Endothelial cell of umbilical vein (primary cell): Measurements from ENCODE around the gene TOP2A. TPM values are rescaled to one million over a fixed set of nuclear protein-coding genes. Genes with fewer than 3 reads are reported as not detected.

Experiments used
- BruUV-seq: library from RNA; stranded (reverse); fragments of 400-500 nt; replicated peaks from 2 replicates; lab custom pipeline; 2021; lab: Mats Ljungman, UMichigan
- CTCF ChIA-PET: fragments of 300-600, 350-600 bp; sonication (Branson Sonifier 250); formaldehyde crosslinking; loops from one replicate; lab custom pipeline; 2021; ENCODE audit warnings: antibody characterized with exemption, inconsistent platforms; lab: Charles Lee
- POLR2A ChIA-PET: fragments of 300-600, 350-600 bp; sonication (Branson Sonifier 250); formaldehyde crosslinking; loops from one replicate; lab custom pipeline; 2021; ENCODE audit warnings: antibody characterized with exemption, inconsistent platforms; lab: Charles Lee
- DNase-seq: peaks from one replicate; pipeline ENCODE4 v3.0.0-alpha.2; 2011; ENCODE audit warnings: low read depth, low spot score
- FAIRE-seq: peaks from 2 replicates; lab custom pipeline; 2011; peaks lifted over from hg19 to GRCh38; lab: Jason Lieb, UNC
- H2AFZ ChIP-seq: 2 replicates; pipeline ENCODE4 v1.6.0; 2012; ENCODE audit warnings: low read depth, low read length, control low read depth, inconsistent platforms
- H3K27ac ChIP-seq: 2 replicates; pipeline ENCODE4 v1.5.1; 2011; ENCODE audit warnings: low read depth, mild to moderate bottlenecking, control low read depth, low read length, moderate library complexity; ENCODE audit not compliant: insufficient read depth
- H3K27me3 ChIP-seq, 2 experiments: 2 replicates each; pipeline versions ENCODE4 v1.6.0 to v1.6.1; 2011; ENCODE audit warnings: low read length in 2 of 2, mixed read lengths in 1 of 2; ENCODE audit not compliant: control insufficient read depth in 2 of 2, insufficient read depth in 2 of 2
- H3K36me3 ChIP-seq, 2 experiments: 2 replicates in 1 of 2; 3 replicates in 1 of 2; pipeline ENCODE4 v1.5.1; 2011; ENCODE audit warnings: low read length in 2 of 2, mild to moderate bottlenecking in 1 of 2, moderate library complexity in 1 of 2; ENCODE audit not compliant: control insufficient read depth in 2 of 2, insufficient read depth in 2 of 2; ENCODE audit errors: extremely low read depth in 1 of 2
- H3K4me1 ChIP-seq: 3 replicates; pipeline ENCODE4 v1.5.1; 2011; ENCODE audit warnings: mild to moderate bottlenecking, low read length; ENCODE audit not compliant: control insufficient read depth, insufficient read depth; ENCODE audit errors: extremely low read depth
- H3K4me2 ChIP-seq: 2 replicates; pipeline ENCODE4 v1.6.1; 2011; ENCODE audit warnings: low read length, control low read depth, mixed read lengths; ENCODE audit not compliant: insufficient read depth
- H3K4me3 ChIP-seq, 3 experiments: fragments of 200-600 bp in 1 of 3; sonication (generic), shearing (Covaris generic) in 1 of 3; replicated peaks in 1 of 3; 2 replicates each; pipeline ENCODE4 v1.5.1; 2011 to 2016; ENCODE audit warnings: control low read depth in 3 of 3, low read length in 3 of 3, mild to moderate bottlenecking in 2 of 3, inconsistent platforms in 1 of 3, low read depth in 1 of 3, moderate library complexity in 1 of 3; ENCODE audit not compliant: insufficient read depth in 1 of 3
- H3K79me2 ChIP-seq: 2 replicates; pipeline ENCODE4 v1.6.0; 2012; ENCODE audit warnings: low read length, inconsistent platforms; ENCODE audit not compliant: control insufficient read depth, insufficient read depth
- H3K9ac ChIP-seq: replicated peaks from 2 replicates; pipeline ENCODE3; 2011; ENCODE audit warnings: low read length, control low read depth; ENCODE audit not compliant: insufficient read depth; ENCODE audit errors: extremely low read depth
- H3K9me1 ChIP-seq: replicated peaks from 3 replicates; pipeline ENCODE4 v1.6.0; 2011; ENCODE audit warnings: mild to moderate bottlenecking, low read length; ENCODE audit not compliant: control insufficient read depth, insufficient read depth; ENCODE audit errors: extremely low read depth
- H3K9me3 ChIP-seq: replicated peaks from 2 replicates; pipeline ENCODE4 v1.5.1; 2012; ENCODE audit warnings: low read length, inconsistent platforms; ENCODE audit not compliant: control insufficient read depth, insufficient read depth
- H4K20me1 ChIP-seq: replicated peaks from 2 replicates; pipeline ENCODE3; 2011; ENCODE audit warnings: mild to moderate bottlenecking, low read length; ENCODE audit not compliant: control insufficient read depth, insufficient read depth; ENCODE audit errors: extremely low read depth
- CTCF ChIP-seq, 2 donors: IDR thresholded peaks; 1 replicate in 1 of 2; 2 replicates in 1 of 2; pipeline ENCODE4 v1.5.1; 2011; ENCODE audit warnings: low read length in 2 of 2, mild to moderate bottlenecking in 2 of 2, moderate library complexity in 2 of 2, control low read depth in 1 of 2, inconsistent platforms in 1 of 2, low read depth in 1 of 2; ENCODE audit not compliant: insufficient read depth in 1 of 2; ENCODE audit errors: extremely low read depth in 1 of 2
- EZH2 ChIP-seq: IDR thresholded peaks from 2 replicates; pipeline ENCODE4 v1.6.1; 2012; ENCODE audit warnings: borderline replicate concordance, low read depth, mild to moderate bottlenecking, moderate library complexity, low read length, inconsistent platforms; ENCODE audit not compliant: severe bottlenecking
- FOS ChIP-seq: IDR thresholded peaks from 2 replicates; pipeline ENCODE4 v1.6.1; 2011; ENCODE audit warnings: mild to moderate bottlenecking, low read length, moderate library complexity, borderline replicate concordance; ENCODE audit not compliant: insufficient read depth
- GATA2 ChIP-seq: IDR thresholded peaks from 2 replicates; pipeline ENCODE4 v1.7.0; 2011; ENCODE audit warnings: low read depth, mild to moderate bottlenecking, moderate library complexity, mixed read lengths, low read length; ENCODE audit not compliant: insufficient read length, insufficient read depth
- JUN ChIP-seq: IDR thresholded peaks from 2 replicates; pipeline ENCODE4 v1.6.1; 2011; ENCODE audit warnings: borderline replicate concordance, low read depth; ENCODE audit not compliant: insufficient read length, insufficient read depth
- MYC ChIP-seq: IDR thresholded peaks from one replicate; pipeline ENCODE4 v1.6.1; 2011; ENCODE audit warnings: mild to moderate bottlenecking, low read depth, low read length
- POLR2A ChIP-seq: IDR thresholded peaks from 2 replicates; pipeline ENCODE4 v1.6.1; 2012; ENCODE audit warnings: low read depth, mild to moderate bottlenecking, control low read depth, low read length
- POLR2AphosphoS5 ChIP-seq: IDR thresholded peaks from 2 replicates; pipeline ENCODE4 v1.6.1; 2012; ENCODE audit warnings: low read depth, mild to moderate bottlenecking, control low read depth, low read length, moderate library complexity; ENCODE audit not compliant: insufficient read depth
- dilution Hi-C: fragments of 300-500 bp; cut with MboI; formaldehyde crosslinking; loops from one replicate; pipeline ENCODE4 v1.15.0; 2019; ENCODE audit warnings: low sequenced_read_pairs; ENCODE audit not compliant: extremely low pct_ligation_motif_present
- intact Hi-C: fragments of 100-400 bp; cut with micrococcal nuclease; formaldehyde crosslinking; loops from one replicate; pipeline ENCODE4 v1.10.0; 2022
- polyA plus RNA-seq, 4 experiments: library from polyadenylated mRNA; depleted of rRNA in 3 of 4; stranded (reverse) in 3 of 4; unstranded in 1 of 4; fragments of >200 nt; gene quantifications; 2 replicates each; pipeline versions ENCODE4 v1.2.1 to v1.2.3, GENCODE V29; 2011 to 2012; ENCODE audit warnings: missing spikeins in 1 of 4
- total RNA-seq: library from RNA; stranded (reverse); gene quantifications from 2 replicates; pipeline ENCODE4 v1.2.3, GENCODE V29; 2021
- TF ChIP-seq, protein P1 (sequence below): IDR thresholded peaks from 2 replicates; pipeline ENCODE4 v1.6.1; 2011; ENCODE audit not compliant: insufficient read depth, insufficient read length

The TOP2A gene
- total and polyA plus RNA-seq, 2 donors (not counting 3 experiments of a cell fraction or from before 2014, with no cell fraction given): 31.3 to 160 TPM

DNA sequence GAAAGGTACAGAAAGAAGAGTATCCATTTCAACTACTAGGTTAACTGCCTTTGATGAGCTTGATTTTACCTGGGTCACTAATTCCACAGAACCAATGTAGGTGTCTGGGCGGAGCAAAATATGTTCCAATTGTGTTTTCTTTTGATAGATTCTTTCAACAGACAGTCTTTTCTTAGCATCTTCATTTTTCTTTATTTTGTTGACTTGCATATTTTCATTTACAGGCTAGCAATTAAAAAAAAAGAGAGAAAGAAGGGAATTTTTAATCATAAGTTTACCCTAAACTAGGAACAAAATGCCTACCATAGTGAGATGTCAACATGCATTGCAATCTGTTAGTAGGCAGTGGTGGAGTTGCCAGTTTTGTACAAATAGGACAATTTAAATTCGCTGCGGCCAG lies 1.0 kb downstream of the TOP2A start:
- H3K9me1 ChIP-seq: no peaks in the 10 kb centered on the region
- peak overlapping the region; percentile 93 for H3K4me2 ChIP-seq
- H3K9me3 ChIP-seq: no peaks in the 10 kb centered on the region
- H3K4me1 ChIP-seq: peaks cover 25% of the 10 kb centered on the region
- POLR2A ChIA-PET: no interaction called here
- DNase-seq (no peak), FAIRE-seq (peak; percentile 21)
- dilution Hi-C loops: no loop called here
- H3K9ac ChIP-seq: peak overlapping the region; percentile 62
- no peak overlapping the region for H2AFZ ChIP-seq
- peaks cover 39% of the 10 kb centered on the region for H3K79me2 ChIP-seq
- H3K36me3 ChIP-seq: peaks cover 0 to 6% of the 10 kb centered on the region in 2 experiments
- CTCF ChIA-PET: interaction anchor here (1.3 to 6.5 kb wide), 10 partner anchors 10 to 218 kb away, joined by 3 to 91 read pairs (median 9); partner anchors contain the start of gene IGFBP4
- no TSS peak for BruUV-seq
- intact Hi-C loops: loop anchor here (1.0 to 10.0 kb wide), 4 partner anchors 27 to 212 kb away; partner anchors contain the start of gene IGFBP4
- no peaks in the 10 kb centered on the region for H4K20me1 ChIP-seq
- no peaks in the 10 kb centered on the region for H3K27me3 ChIP-seq
- TF ChIP-seq POLR2AphosphoS5 (no peak), GATA2 (no peak), FOS (no peak), JUN (no peak), MYC (no peak), POLR2A (no peak), CTCF (IDR thresholded peaks at IDR 0.05; ENCODE audit: extremely low read depth in 1 of 2, insufficient read depth in 1 of 2, low read depth in 1 of 2, low read length in 2 of 2) (no peak), EZH2 (no peak)
- TF ChIP-seq, protein P1, sequence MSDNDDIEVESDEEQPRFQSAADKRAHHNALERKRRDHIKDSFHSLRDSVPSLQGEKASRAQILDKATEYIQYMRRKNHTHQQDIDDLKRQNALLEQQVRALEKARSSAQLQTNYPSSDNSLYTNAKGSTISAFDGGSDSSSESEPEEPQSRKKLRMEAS: no peak
- no peak overlapping the region for H3K27ac ChIP-seq
- peak overlapping the region; percentile 72 to 91 (median 73) for H3K4me3 ChIP-seq
